Osteocyte (in vitro differentiated cells): ENCODE results near the gene C2CD2. TPM values are rescaled to one million over a fixed set of nuclear protein-coding genes. Genes with fewer than 3 reads are reported as not detected.

Source experiments
- DNase-seq: peaks from one replicate; pipeline ENCODE4 v3.0.0; 2021; ENCODE audit warnings: mixed read lengths; ENCODE audit not compliant: unreplicated experiment; ENCODE audit errors: extremely low spot score
- H3K27ac Mint-ChIP-seq: one replicate; pipeline ENCODE4 v1.8.0; 2021; ENCODE audit warnings: mild to moderate bottlenecking, mixed read lengths; ENCODE audit not compliant: unreplicated experiment
- H3K27me3 Mint-ChIP-seq: one replicate; pipeline ENCODE4 v1.8.0; 2021; ENCODE audit warnings: mixed read lengths; ENCODE audit not compliant: unreplicated experiment
- H3K36me3 Mint-ChIP-seq: one replicate; pipeline ENCODE4 v1.8.0; 2021; ENCODE audit warnings: mixed read lengths; ENCODE audit not compliant: unreplicated experiment
- H3K4me1 Mint-ChIP-seq: one replicate; pipeline ENCODE4 v1.8.0; 2021; ENCODE audit warnings: mixed read lengths; ENCODE audit not compliant: unreplicated experiment
- H3K4me3 Mint-ChIP-seq: one replicate; pipeline ENCODE4 v1.8.0; 2021; ENCODE audit warnings: mild to moderate bottlenecking, moderate library complexity, mixed read lengths; ENCODE audit not compliant: unreplicated experiment
- H3K9me3 Mint-ChIP-seq: one replicate; pipeline ENCODE4 v1.8.0; 2021; ENCODE audit warnings: mixed read lengths; ENCODE audit not compliant: unreplicated experiment
- total RNA-seq: library from RNA; stranded (reverse); gene quantifications from 2 replicates; pipeline ENCODE4 v1.2.1, GENCODE V29; 2021
- TF ChIP-seq, protein P1 (sequence below): fragments of 200-600 bp; sonication (generic); IDR thresholded peaks from 2 replicates; pipeline ENCODE4 v1.5.0; 2021; ENCODE audit warnings: antibody characterized with exemption, mild to moderate bottlenecking, moderate library complexity

Gene C2CD2
- total RNA-seq, 1 donor from 2014 or later, result 19.4 TPM

DNA sequence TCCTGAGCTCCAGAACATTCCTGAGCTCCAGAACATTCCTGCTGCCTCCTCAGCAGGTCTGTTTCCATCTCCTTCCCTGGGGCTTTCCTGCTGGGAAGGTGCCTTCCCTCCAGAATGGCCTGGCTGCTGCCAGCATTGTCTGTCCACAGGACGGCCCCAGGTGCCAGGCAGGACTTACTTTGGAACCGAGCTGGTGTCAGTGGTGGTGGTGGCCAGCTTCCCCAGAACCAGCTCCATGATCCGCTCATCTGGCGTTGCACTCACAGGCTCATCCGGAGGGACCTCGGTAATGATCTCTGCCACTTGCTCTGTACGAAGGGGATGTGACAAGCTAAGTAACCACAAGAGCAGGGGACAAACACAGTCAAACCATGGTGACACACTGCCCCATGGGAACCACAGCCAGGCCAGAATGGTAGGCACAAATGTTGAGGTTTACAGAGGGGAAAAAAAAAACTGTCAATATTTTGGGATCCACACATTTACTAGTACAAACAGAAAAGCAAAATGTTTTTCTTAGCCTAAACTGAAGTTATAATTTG, 116.0 kb downstream of the C2CD2 start:
- DNase-seq, result no peak
- Mint-ChIP-seq H3K27ac (no peak overlapping the region), H3K36me3 (peaks cover 41% of the 10 kb centered on the region), H3K27me3 (no peaks in the 10 kb centered on the region), H3K4me1 (no peaks in the 10 kb centered on the region), H3K4me3 (no peak overlapping the region), H3K9me3 (peaks cover 11% of the 10 kb centered on the region)
- TF ChIP-seq, protein P1, sequence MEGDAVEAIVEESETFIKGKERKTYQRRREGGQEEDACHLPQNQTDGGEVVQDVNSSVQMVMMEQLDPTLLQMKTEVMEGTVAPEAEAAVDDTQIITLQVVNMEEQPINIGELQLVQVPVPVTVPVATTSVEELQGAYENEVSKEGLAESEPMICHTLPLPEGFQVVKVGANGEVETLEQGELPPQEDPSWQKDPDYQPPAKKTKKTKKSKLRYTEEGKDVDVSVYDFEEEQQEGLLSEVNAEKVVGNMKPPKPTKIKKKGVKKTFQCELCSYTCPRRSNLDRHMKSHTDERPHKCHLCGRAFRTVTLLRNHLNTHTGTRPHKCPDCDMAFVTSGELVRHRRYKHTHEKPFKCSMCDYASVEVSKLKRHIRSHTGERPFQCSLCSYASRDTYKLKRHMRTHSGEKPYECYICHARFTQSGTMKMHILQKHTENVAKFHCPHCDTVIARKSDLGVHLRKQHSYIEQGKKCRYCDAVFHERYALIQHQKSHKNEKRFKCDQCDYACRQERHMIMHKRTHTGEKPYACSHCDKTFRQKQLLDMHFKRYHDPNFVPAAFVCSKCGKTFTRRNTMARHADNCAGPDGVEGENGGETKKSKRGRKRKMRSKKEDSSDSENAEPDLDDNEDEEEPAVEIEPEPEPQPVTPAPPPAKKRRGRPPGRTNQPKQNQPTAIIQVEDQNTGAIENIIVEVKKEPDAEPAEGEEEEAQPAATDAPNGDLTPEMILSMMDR, result no peak

DNA sequence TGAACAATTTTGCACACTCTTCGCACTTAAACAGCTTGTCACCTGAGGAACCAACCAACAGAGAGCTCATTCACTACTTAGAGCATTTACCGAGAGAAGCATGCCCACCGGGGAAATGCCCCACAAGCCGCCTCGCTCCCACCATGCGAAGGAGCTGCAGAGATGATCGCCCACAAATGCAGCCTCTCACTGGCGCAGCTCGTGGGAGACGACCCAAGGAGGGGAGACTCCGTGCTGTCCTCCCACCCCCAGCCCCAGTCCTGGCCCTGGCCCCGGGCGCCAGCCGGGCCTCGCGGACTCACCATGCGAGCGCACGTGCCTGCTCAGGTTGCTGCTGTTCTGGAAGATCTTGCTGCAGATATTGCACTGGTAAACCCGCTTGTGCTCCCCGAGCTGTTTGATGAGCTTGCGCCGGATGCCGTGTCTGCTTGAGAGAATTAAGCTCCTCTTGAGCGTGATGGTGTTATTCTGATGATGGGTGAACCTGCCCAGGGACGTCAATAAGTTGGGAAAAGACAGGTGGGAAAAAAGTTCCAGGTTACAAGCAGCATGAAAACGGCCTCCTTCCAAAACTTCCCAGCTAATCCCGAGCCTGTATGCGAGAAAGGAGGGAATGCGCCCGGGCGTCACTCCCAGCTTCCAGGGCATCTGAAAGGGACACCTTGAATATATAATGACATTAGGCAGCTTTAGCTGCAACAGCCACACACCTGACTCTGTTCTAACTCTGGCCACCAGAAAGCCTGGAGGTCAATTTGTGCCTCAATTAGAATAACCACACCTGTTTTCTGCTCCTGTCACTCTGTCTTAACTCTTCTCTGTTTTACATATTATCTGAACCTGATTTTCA, 117.4 kb downstream of the C2CD2 start:
- Mint-ChIP-seq H3K27me3 (no peaks in the 10 kb centered on the region), H3K4me1 (no peaks in the 10 kb centered on the region), H3K4me3 (no peak overlapping the region), H3K27ac (no peak overlapping the region), H3K36me3 (peaks cover 40% of the 10 kb centered on the region), H3K9me3 (peaks cover 11% of the 10 kb centered on the region)
- no peak for DNase-seq
- TF ChIP-seq, protein P1, result no peak

DNA sequence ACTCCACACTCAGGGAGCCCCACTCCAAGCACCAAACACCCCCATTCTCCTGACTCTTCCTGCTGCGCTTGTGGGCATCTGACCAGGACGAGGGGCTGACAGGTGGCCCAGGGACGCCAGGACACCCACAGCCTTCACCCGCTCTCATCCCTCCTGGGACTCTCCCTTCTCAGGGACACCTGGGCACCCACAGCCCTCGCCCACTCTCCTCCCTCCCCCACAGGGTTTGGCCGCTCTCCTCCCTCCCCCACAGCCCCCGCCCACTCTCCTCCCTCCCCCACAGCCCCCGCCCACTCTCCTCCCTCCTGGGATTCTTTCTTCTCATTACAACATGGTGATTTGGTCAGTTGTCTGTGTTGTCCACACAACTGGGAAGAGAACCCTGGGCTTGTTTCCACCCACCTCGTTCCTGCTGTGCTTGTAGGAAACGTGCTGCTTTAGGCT, 118.1 kb downstream of the C2CD2 start:
- no peak for DNase-seq
- Mint-ChIP-seq H3K9me3 (peaks cover 4% of the 10 kb centered on the region), H3K27ac (no peak overlapping the region), H3K36me3 (peaks cover 33% of the 10 kb centered on the region), H3K27me3 (no peaks in the 10 kb centered on the region), H3K4me3 (no peak overlapping the region), H3K4me1 (no peaks in the 10 kb centered on the region)
- TF ChIP-seq, protein P1, result no peak

Other genes starting within 250 kb of the C2CD2 start
- 2.4 and 2.7 TPM in 2 replicates for gene RIPK4, start 187.0 kb downstream of the C2CD2 start, total RNA-seq
- gene PRDM15, start 74.7 kb downstream of the C2CD2 start, total RNA-seq, result 6.6 and 11.4 TPM in 2 replicates
- gene ZBTB21, start 56.3 kb upstream of the C2CD2 start, total RNA-seq, result 20.3 and 20.9 TPM in 2 replicates
- 0.68 TPM in 1 of 2 replicates, not detected in the other for gene UMODL1, start 117.3 kb upstream of the C2CD2 start, total RNA-seq